Measurements from ENCODE around the gene SPATA33.

- TF ChIP-seq CTCF (IDR thresholded peaks at IDR 0.05), result no peak
- no peak for TF ChIP-seq POLR2A (IDR thresholded peaks at IDR 0.05)
Measured at GRCh38 chr16:89689142-89689541, 31.5 kb downstream of the SPATA33 start.

Measured in right lobe of liver (tissue), 4 donors.